ENCODE measurements around the gene OFD1. TPM values are rescaled to one million over a fixed set of nuclear protein-coding genes. Genes with fewer than 3 reads are reported as not detected.

The OFD1 gene
- total RNA-seq, 2 donors from 2014 or later, result 27.5 to 36.6 TPM

DNA sequence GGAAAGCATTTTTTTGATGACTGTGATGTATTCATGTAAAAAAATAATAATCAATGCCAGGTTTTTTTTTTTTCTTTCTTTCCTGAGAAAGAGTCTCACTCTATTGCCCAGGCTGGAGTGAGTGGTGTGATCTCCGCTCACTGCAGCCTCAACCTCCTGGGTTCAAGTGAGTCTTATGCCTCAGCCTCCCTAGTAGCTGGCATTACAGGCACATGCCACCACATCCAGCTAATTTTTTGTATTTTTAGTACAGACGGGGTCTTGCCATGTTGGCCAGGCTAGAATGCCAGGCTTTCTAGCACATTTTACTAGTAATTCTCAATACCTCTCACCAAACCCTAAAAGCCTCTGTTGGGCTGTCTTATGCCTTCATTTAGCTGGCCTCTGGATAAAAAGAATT, 56.6 kb downstream of the OFD1 start:
- WGBS, 2 donors, result 93 to 100% methylated on average over 1 to 2 of the region's 2 CpGs
- H3K27me3 ChIP-seq, result no peaks in the 10 kb centered on the region
- H3K36me3 ChIP-seq (replicated peaks in 1 of 2; ENCODE audit: insufficient read depth in 1 of 2, low read depth in 2 of 2), result no peaks in the 10 kb centered on the region
- TF ChIP-seq, protein P1, sequence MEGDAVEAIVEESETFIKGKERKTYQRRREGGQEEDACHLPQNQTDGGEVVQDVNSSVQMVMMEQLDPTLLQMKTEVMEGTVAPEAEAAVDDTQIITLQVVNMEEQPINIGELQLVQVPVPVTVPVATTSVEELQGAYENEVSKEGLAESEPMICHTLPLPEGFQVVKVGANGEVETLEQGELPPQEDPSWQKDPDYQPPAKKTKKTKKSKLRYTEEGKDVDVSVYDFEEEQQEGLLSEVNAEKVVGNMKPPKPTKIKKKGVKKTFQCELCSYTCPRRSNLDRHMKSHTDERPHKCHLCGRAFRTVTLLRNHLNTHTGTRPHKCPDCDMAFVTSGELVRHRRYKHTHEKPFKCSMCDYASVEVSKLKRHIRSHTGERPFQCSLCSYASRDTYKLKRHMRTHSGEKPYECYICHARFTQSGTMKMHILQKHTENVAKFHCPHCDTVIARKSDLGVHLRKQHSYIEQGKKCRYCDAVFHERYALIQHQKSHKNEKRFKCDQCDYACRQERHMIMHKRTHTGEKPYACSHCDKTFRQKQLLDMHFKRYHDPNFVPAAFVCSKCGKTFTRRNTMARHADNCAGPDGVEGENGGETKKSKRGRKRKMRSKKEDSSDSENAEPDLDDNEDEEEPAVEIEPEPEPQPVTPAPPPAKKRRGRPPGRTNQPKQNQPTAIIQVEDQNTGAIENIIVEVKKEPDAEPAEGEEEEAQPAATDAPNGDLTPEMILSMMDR (IDR thresholded peaks at IDR 0.05), result no peak
- TF ChIP-seq POLR2A (IDR thresholded peaks at IDR 0.05), result no peak
- no peak overlapping the region for H3K4me3 ChIP-seq
- DNase-seq, result no peak
- no peak overlapping the region for H3K27ac ChIP-seq
- H3K4me1 ChIP-seq, result no peaks in the 10 kb centered on the region
- ATAC-seq, result no peak
- no peaks in the 10 kb centered on the region for H3K9me3 ChIP-seq
- intact Hi-C loops (cut with DNase I), result no loop called here

DNA sequence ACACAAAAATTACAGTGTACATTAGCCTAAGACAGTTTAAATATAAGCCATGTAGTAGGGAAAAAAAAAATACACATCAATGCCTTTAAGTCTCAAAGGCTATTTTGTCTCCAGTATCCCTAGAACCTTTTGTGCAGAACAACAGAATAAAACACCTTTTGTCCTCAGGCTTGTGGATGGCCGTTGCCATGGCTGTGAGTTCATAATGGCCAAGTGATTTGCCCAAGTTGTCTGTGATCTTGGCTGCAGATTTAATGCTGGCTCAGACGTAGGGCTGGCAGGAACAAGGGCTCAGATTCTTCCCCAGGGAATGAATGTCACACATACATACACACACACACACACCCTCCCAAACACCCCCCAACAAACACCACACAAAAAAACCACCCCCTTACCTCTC, 57.0 kb downstream of the OFD1 start:
- intact Hi-C loops (cut with DNase I), result no loop called here
- TF ChIP-seq, protein P1 (IDR thresholded peaks at IDR 0.05), result no peak
- DNase-seq (no peak), ATAC-seq (no peak)
- H3K4me3 ChIP-seq, result no peak overlapping the region
- no peaks in the 10 kb centered on the region for H3K4me1 ChIP-seq
- H3K27ac ChIP-seq, result no peak overlapping the region
- H3K36me3 ChIP-seq (replicated peaks in 1 of 2; ENCODE audit: insufficient read depth in 1 of 2, low read depth in 2 of 2), result no peaks in the 10 kb centered on the region
- 35% methylated on average over 2 of the region's 2 CpGs for whole genome bisulfite sequencing, 2 donors
- H3K9me3 ChIP-seq, result no peaks in the 10 kb centered on the region
- no peaks in the 10 kb centered on the region for H3K27me3 ChIP-seq

DNA sequence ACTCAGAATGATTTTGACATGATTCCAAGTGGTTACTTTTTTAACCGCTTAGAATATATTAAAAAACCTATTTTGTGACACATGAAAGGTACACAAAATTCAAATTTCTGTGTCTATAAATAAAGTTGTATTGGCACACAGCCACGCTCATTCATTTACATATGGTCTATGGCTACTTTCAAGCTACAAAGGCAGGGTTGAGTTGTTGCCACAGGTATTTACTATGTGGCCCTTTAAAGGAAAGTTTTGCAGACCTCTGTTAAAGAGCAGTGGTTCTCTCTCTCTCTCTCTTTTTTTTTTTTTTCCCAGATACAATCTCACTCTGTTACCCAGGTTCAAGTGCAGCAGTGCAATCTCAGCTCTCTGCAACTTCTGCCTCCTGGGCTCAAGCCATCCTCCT, 59.3 kb downstream of the OFD1 start:
- 89 to 97% methylated on average over 2 of the region's 2 CpGs for whole genome bisulfite sequencing, 2 donors

DNA sequence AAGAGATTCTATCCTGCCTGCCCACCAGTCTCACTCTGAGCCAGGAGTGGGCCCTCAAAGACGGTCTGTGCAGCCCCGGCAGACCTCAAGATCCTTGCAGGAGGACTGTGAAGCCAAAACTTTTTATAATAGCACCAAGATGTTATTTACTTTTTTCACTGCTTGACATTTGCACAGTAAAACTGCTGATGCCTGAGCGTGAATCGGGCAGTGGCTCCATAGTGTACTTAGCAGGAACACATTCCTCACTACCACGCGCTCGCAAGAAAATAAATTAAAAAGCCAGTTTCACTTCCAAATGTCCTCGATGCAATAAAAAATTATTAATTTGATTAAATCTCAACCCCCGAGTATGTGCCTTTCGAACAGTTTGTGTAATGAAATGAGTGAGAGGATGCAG, 59.9 kb downstream of the OFD1 start:
- H3K9me3 ChIP-seq, result no peaks in the 10 kb centered on the region
- no peaks in the 10 kb centered on the region for H3K27me3 ChIP-seq
- WGBS, 2 donors, result 88 to 91% methylated on average over 10 of the region's 10 CpGs
- no peak for TF ChIP-seq POLR2A (IDR thresholded peaks at IDR 0.05)
- TF ChIP-seq, protein P1 (IDR thresholded peaks at IDR 0.05), result no peak
- no peak for ATAC-seq
- no peak overlapping the region for H3K4me3 ChIP-seq
- no peak for DNase-seq
- intact Hi-C loops (cut with DNase I), result no loop called here
- no peaks in the 10 kb centered on the region for H3K4me1 ChIP-seq
- no peaks in the 10 kb centered on the region for H3K36me3 ChIP-seq (replicated peaks in 1 of 2; ENCODE audit: insufficient read depth in 1 of 2, low read depth in 2 of 2)
- no peak overlapping the region for H3K27ac ChIP-seq

More for the DNA sequence above, 59.3 kb downstream of the OFD1 start:
- no peak overlapping the region for H3K4me3 ChIP-seq
- intact Hi-C loops (cut with DNase I), result no loop called here
- H3K4me1 ChIP-seq, result no peaks in the 10 kb centered on the region
- H3K9me3 ChIP-seq, result no peaks in the 10 kb centered on the region
- H3K27ac ChIP-seq, result no peak overlapping the region
- TF ChIP-seq, protein P1 (IDR thresholded peaks at IDR 0.05), result no peak
- TF ChIP-seq POLR2A (IDR thresholded peaks at IDR 0.05), result no peak
- ATAC-seq (no peak), DNase-seq (no peak)
- no peaks in the 10 kb centered on the region for H3K27me3 ChIP-seq
- H3K36me3 ChIP-seq (replicated peaks in 1 of 2; ENCODE audit: insufficient read depth in 1 of 2, low read depth in 2 of 2), result no peaks in the 10 kb centered on the region

DNA sequence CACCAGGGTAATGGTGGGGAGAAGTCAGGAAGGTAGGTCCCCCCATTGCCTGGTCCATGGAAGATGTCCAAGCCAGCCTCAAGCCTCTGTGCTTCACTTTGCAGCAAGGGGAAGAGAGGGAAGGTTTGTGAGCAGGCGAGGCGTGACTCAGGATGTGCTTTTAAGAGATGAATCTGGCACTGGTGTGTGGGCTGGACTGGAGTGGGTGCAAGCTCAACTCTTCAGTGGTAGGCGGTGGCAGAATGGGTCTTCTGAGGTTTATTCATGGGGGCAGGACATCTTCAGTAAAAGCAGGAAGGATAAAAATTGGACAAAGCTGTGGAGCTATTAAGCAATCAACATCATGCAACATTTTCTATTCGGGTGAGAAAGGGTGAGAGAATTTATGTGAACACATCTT, 63.0 kb downstream of the OFD1 start:
- intact Hi-C loops (cut with DNase I), result no loop called here
- ATAC-seq, result no peak
- WGBS, 2 donors, result 60 to 100% methylated on average over 2 of the region's 4 CpGs

More for the DNA sequence above, 63.0 kb downstream of the OFD1 start:
- no peaks in the 10 kb centered on the region for H3K9me3 ChIP-seq
- no peaks in the 10 kb centered on the region for H3K27me3 ChIP-seq
- no peaks in the 10 kb centered on the region for H3K36me3 ChIP-seq (replicated peaks in 1 of 2; ENCODE audit: insufficient read depth in 1 of 2, low read depth in 2 of 2)
- TF ChIP-seq POLR2A (IDR thresholded peaks at IDR 0.05), result no peak
- TF ChIP-seq, protein P1 (IDR thresholded peaks at IDR 0.05), result no peak
- H3K4me1 ChIP-seq, result no peaks in the 10 kb centered on the region
- no peak overlapping the region for H3K4me3 ChIP-seq
- H3K27ac ChIP-seq, result no peak overlapping the region
- no peak for DNase-seq

Measured in body of pancreas (tissue), 4 donors.